Prostate gland (tissue), 2 donors: ENCODE data around the gene INTS15.

Experiments used
- POLR2A ChIP-seq: fragments of 450-650 bp; IDR thresholded peaks from one replicate; pipeline ENCODE4 v1.6.1; 2016; ENCODE audit warnings: antibody characterized with exemption, mild to moderate bottlenecking
- POLR2AphosphoS5 ChIP-seq: sonication (generic); formaldehyde crosslinking; IDR thresholded peaks from one replicate; pipeline ENCODE4 v1.6.1; 2017; ENCODE audit warnings: antibody characterized with exemption
- TF ChIP-seq, protein P1 (sequence below), 4 experiments: fragments of 200-600 bp in 2 of 4; fragments of 450-650 bp in 2 of 4; sonication (generic) in 2 of 4; IDR thresholded peaks; 1 replicate in 3 of 4; 2 replicates in 1 of 4; pipeline ENCODE4 v1.5.1; 2016 to 2019; ENCODE audit warnings: antibody characterized with exemption in 4 of 4, mild to moderate bottlenecking in 2 of 4, moderate library complexity in 2 of 4

DNA sequence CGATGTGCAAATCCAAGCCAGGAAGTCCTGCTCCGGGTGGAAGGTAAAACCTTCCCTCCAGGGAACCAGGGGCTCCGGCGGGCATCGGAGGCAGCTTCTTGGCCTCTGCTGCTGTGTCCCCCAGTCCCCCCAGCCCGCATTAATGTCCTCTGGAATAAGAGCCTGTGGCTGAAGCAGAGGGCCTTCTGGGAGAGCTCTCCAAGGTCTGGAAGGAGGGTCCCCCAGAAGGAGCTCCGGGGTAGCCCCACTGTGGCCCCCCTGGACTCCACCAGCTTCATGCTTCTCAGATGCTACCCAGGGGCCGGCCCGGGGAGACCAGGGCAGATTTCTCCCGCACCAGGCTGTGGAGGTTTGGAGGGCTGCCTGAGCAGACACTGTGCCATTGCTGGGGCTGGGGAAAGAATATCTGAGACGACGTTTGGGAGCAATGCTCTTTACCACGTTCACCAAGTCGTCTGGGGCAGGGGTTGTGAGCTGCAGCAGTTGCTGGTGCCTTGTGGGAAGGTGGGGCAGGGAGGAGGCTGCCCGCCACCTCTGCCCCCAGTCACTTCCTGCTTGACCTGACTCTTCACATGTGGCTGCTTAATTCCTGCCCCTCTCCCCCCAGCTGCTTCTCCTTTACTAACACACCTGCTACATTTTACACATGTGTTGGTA lies 33.9 kb downstream of the INTS15 start:
- TF ChIP-seq POLR2A (no peak), POLR2AphosphoS5 (no peak)
- TF ChIP-seq, protein P1, sequence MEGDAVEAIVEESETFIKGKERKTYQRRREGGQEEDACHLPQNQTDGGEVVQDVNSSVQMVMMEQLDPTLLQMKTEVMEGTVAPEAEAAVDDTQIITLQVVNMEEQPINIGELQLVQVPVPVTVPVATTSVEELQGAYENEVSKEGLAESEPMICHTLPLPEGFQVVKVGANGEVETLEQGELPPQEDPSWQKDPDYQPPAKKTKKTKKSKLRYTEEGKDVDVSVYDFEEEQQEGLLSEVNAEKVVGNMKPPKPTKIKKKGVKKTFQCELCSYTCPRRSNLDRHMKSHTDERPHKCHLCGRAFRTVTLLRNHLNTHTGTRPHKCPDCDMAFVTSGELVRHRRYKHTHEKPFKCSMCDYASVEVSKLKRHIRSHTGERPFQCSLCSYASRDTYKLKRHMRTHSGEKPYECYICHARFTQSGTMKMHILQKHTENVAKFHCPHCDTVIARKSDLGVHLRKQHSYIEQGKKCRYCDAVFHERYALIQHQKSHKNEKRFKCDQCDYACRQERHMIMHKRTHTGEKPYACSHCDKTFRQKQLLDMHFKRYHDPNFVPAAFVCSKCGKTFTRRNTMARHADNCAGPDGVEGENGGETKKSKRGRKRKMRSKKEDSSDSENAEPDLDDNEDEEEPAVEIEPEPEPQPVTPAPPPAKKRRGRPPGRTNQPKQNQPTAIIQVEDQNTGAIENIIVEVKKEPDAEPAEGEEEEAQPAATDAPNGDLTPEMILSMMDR (IDR thresholded peaks at IDR 0.05) = no peak
